PFSK-1 (cell line): ENCODE results near the gene CARMIL1.

Experiments
- FOXP2 ChIP-seq: optimal IDR thresholded peaks from 2 replicates; pipeline ENCODE3; 2011; ENCODE audit warnings: borderline replicate concordance, control low read depth, inconsistent platforms; ENCODE audit not compliant: insufficient read depth; ENCODE audit errors: extremely low read length, extremely low read depth
- POLR2AphosphoS5 ChIP-seq: IDR thresholded peaks from 2 replicates; pipeline ENCODE4 v1.6.1; 2012; ENCODE audit warnings: low read depth, mild to moderate bottlenecking, control low read depth, low read length, moderate library complexity
- SIN3A ChIP-seq: IDR thresholded peaks from 2 replicates; pipeline ENCODE4 v1.6.1; 2012; ENCODE audit warnings: mild to moderate bottlenecking, low read length, moderate library complexity, borderline replicate concordance; ENCODE audit not compliant: insufficient read depth
- TAF1 ChIP-seq: IDR thresholded peaks from 2 replicates; pipeline ENCODE4 v1.6.1; 2012; ENCODE audit warnings: low read length, control low read depth, borderline replicate concordance; ENCODE audit not compliant: insufficient read depth
- TF ChIP-seq, protein P1 (sequence below), 2 experiments: IDR thresholded peaks; 2 replicates each; pipeline versions ENCODE4 v1.6.1 to v1.8.0; 2011 to 2012; ENCODE audit warnings: low read depth in 2 of 2, low read length in 2 of 2, control low read depth in 1 of 2, inconsistent platforms in 1 of 2, mild to moderate bottlenecking in 1 of 2, moderate library complexity in 1 of 2; ENCODE audit not compliant: insufficient read depth in 1 of 2

Gene CARMIL1

DNA sequence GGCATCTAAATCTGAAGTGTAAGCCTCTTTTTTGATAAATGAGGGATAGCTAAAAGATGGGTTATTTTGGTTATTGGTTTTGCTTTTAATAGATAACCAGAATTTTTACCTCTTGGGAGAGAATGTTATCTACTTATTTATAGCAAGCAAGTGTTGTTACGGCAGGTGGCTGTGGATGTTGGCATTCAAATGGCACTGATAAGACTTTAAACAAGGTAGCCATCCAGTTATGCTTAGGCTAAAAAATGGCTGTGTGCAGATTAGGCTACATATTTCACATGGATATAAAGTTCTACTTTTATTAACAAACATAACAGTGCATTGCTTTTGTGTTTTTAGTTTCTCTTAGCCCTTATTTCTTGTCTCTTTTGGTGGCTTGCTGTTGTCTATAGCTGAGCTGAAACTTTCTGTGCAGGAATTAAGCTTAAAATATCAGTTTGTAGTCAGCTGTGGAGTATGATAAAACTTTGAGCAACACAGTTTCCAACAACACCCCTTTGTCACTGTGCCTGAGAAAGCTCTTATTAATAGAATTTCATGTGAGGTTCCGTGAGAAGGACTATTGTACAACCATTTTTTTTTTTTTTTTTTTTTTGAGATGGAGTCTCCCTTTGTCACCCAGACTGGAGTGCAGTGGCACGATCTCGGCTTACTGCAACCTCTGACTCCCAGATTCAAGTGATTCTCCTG lies 28.8 kb downstream of the CARMIL1 start:
- TF ChIP-seq FOXP2 (no peak), SIN3A (no peak), TAF1 (no peak), POLR2AphosphoS5 (no peak)
- TF ChIP-seq, protein P1, sequence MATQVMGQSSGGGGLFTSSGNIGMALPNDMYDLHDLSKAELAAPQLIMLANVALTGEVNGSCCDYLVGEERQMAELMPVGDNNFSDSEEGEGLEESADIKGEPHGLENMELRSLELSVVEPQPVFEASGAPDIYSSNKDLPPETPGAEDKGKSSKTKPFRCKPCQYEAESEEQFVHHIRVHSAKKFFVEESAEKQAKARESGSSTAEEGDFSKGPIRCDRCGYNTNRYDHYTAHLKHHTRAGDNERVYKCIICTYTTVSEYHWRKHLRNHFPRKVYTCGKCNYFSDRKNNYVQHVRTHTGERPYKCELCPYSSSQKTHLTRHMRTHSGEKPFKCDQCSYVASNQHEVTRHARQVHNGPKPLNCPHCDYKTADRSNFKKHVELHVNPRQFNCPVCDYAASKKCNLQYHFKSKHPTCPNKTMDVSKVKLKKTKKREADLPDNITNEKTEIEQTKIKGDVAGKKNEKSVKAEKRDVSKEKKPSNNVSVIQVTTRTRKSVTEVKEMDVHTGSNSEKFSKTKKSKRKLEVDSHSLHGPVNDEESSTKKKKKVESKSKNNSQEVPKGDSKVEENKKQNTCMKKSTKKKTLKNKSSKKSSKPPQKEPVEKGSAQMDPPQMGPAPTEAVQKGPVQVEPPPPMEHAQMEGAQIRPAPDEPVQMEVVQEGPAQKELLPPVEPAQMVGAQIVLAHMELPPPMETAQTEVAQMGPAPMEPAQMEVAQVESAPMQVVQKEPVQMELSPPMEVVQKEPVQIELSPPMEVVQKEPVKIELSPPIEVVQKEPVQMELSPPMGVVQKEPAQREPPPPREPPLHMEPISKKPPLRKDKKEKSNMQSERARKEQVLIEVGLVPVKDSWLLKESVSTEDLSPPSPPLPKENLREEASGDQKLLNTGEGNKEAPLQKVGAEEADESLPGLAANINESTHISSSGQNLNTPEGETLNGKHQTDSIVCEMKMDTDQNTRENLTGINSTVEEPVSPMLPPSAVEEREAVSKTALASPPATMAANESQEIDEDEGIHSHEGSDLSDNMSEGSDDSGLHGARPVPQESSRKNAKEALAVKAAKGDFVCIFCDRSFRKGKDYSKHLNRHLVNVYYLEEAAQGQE (IDR thresholded peaks at IDR 0.05; ENCODE audit: insufficient read depth in 1 of 2, low read depth in 2 of 2, low read length in 2 of 2) = no peak

DNA sequence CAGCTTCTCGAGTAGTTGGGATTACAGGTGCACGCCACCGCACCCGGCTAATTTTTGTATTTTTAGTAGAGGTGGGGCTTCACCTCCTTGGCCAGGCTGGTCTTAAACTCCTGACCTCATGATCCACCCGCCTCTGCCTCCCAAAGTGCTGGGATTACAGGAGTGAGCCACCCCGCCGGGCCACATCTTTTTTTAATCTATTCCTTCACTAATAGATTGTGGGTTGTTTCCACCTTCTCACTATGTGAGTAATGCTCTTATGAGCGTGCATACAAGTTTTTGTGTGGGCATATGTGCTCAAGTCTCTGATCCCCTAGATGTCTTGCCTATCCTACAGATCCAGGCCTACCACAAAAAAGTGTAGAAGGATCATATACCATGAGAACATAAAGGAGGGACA lies 30.7 kb downstream of the CARMIL1 start:
- TF ChIP-seq SIN3A (no peak), FOXP2 (no peak), TAF1 (no peak), POLR2AphosphoS5 (no peak)
- TF ChIP-seq, protein P1 (IDR thresholded peaks at IDR 0.05; ENCODE audit: insufficient read depth in 1 of 2, low read depth in 2 of 2, low read length in 2 of 2) = no peak

DNA sequence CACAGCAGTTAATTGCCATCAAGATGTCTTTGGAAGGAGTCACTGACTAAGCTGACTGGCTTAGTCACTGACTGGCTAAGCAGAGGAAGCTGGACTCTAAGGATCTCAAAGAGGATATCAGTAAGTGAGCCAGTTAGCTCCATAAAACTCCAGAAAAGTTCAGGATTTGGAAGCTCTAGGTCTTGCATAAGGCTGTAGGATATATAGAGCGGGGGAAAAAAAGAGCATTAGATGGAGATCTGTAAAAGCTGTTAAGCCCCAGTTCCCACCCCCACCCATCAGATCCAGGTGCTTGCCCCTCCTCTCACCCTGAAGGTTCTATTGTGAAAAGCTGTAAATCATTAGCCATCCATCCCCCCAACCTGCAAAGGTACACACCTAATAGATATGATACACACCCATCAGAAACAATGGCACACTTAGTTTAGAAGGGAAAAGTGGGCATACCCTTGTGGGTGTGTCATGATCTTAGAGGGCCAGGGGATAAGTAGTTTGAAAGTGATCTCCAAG lies 32.2 kb downstream of the CARMIL1 start:
- no peak for TF ChIP-seq TAF1
- TF ChIP-seq, protein P1 (IDR thresholded peaks at IDR 0.05; ENCODE audit: insufficient read depth in 1 of 2, low read depth in 2 of 2, low read length in 2 of 2) = no peak
- no peak for TF ChIP-seq SIN3A
- no peak for TF ChIP-seq POLR2AphosphoS5
- TF ChIP-seq FOXP2 = no peak

DNA sequence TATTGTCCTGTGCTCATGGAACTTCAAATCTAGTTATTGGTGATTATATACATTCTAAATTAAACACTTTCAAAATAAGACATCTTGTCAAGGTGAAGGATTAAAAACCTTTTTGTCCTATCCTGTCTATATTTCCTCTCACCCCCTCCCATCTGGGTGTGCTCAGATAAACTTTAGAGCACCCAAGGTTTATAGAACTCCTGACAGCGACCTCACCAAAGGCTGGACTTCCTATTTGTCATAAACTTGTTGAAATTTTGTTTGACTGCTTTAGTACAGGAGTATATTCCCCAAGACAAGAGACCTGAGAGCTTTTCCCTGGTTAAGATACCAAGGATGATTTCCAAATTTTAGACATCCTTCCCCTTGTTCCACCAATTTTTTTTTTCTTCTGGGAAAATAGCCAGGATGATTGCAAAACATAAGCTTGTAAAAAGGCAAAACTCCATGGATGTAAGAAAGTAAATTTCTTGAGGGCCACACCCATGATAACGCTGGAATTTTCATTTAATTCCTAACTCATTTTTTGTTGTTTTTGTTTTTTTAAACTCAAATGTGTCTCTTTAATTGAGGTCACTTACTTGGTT lies 33.0 kb downstream of the CARMIL1 start:
- TF ChIP-seq FOXP2 (no peak), TAF1 (no peak), POLR2AphosphoS5 (no peak), SIN3A (no peak)
- TF ChIP-seq, protein P1 (IDR thresholded peaks at IDR 0.05; ENCODE audit: insufficient read depth in 1 of 2, low read depth in 2 of 2, low read length in 2 of 2) = no peak
